ENCODE data around the gene IZUMO2.

IZUMO2 gene

DNA sequence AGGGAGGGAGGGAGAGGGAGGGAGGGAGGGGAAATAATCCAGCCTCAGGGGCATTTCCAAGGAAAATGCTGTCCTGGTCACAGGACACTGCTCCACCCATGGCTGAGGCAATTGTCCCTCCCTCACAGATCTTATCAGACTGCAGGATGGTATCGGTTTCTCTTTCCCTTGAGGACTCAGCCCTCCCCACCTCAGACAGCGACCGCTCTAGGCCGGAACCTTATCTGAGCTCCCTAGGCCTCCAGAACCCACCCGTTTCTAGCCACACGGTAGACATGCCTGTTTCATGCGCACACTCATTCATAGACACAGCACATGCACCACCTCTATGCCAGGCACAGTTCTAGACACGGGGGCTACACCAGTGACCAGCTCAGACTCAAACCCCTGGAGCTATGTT, 10.0 kb upstream of the IZUMO2 start:
- Histone ChIP-seq H3K4me3 (ENCODE audit: low read length) (no peak overlapping the region), H3K9me3 (ENCODE audit: control insufficient read depth, insufficient read depth, low read length) (no peaks in the 10 kb centered on the region; the same call in 1 of the 2 replicates), H4K20me1 (ENCODE audit: control insufficient read depth, insufficient read depth, low read depth, low read length) (no peaks in the 10 kb centered on the region), H3K4me2 (ENCODE audit: low read length) (no peak overlapping the region), H3K79me2 (ENCODE audit: control insufficient read depth, low read length) (no peaks in the 10 kb centered on the region), H3F3A (ENCODE audit: control insufficient read depth, insufficient read depth) (no peaks in the 10 kb centered on the region), H3K36me3 (ENCODE audit: control insufficient read depth, low read length) (no peaks in the 10 kb centered on the region), H3K9me2 (replicated peaks; ENCODE audit: control insufficient read depth, low read length) (no peaks in the 10 kb centered on the region), H3K27ac (ENCODE audit: low read depth, low read length) (no peak overlapping the region), H3K27me3 (ENCODE audit: control insufficient read depth, low read length) (no peaks in the 10 kb centered on the region), H3K4me1 (ENCODE audit: control insufficient read depth, low read length) (no peaks in the 10 kb centered on the region)
- TF ChIP-seq CTCF (IDR thresholded peaks at IDR 0.05; ENCODE audit: low read depth, low read length, poor library complexity, severe bottlenecking) (no peak), EZH2phosphoT487 (IDR thresholded peaks at IDR 0.05; ENCODE audit: borderline replicate concordance, low read length) (no peak)

DNA sequence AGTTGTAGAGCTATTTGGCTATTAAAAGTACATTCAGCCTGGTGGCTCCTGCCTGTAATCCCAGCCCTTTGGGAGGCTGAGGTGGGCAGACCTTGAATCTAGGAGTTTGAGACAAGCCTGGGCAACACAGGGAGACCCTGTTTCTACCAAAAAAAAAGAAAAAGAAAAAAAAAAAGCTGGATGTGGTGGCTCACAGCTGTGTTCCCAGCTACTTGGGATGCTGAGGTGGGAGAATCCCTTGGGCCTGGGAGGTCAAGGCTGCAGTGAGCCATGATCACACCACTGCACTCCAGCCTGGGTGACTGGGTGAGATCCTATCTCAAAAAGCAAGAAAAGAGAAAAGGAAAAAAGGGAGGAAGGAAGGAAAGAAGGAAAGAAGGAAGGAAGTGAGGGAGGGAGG, 9.6 kb upstream of the IZUMO2 start:
- H3K27me3 ChIP-seq (ENCODE audit: control insufficient read depth, low read length), result no peaks in the 10 kb centered on the region
- H3K79me2 ChIP-seq (ENCODE audit: control insufficient read depth, low read length), result no peaks in the 10 kb centered on the region
- H3K4me1 ChIP-seq (ENCODE audit: control insufficient read depth, low read length), result no peaks in the 10 kb centered on the region
- H4K20me1 ChIP-seq (ENCODE audit: control insufficient read depth, insufficient read depth, low read depth, low read length), result no peaks in the 10 kb centered on the region
- no peak overlapping the region for H3K27ac ChIP-seq (ENCODE audit: low read depth, low read length)
- H3K4me3 ChIP-seq (ENCODE audit: low read length), result no peak overlapping the region
- no peaks in the 10 kb centered on the region for H3F3A ChIP-seq (ENCODE audit: control insufficient read depth, insufficient read depth)
- H3K4me2 ChIP-seq (ENCODE audit: low read length), result no peak overlapping the region
- no peaks in the 10 kb centered on the region for H3K36me3 ChIP-seq (ENCODE audit: control insufficient read depth, low read length)
- H3K9me3 ChIP-seq (ENCODE audit: control insufficient read depth, insufficient read depth, low read length), result no peaks in the 10 kb centered on the region; the same call in 1 of the 2 replicates
- TF ChIP-seq EZH2phosphoT487 (IDR thresholded peaks at IDR 0.05; ENCODE audit: borderline replicate concordance, low read length) (no peak), CTCF (IDR thresholded peaks at IDR 0.05; ENCODE audit: low read depth, low read length, poor library complexity, severe bottlenecking) (no peak)
- no peaks in the 10 kb centered on the region for H3K9me2 ChIP-seq (replicated peaks; ENCODE audit: control insufficient read depth, low read length)

- Histone ChIP-seq H3K9me3 (ENCODE audit: control insufficient read depth, insufficient read depth, low read length) (no peaks in the 10 kb centered on the region; the same call in 1 of the 2 replicates), H3K27ac (ENCODE audit: low read depth, low read length) (no peak overlapping the region), H3K27me3 (ENCODE audit: control insufficient read depth, low read length) (no peaks in the 10 kb centered on the region), H3K4me3 (ENCODE audit: low read length) (no peak overlapping the region), H3K4me2 (ENCODE audit: low read length) (no peak overlapping the region), H3K36me3 (ENCODE audit: control insufficient read depth, low read length) (no peaks in the 10 kb centered on the region), H3K4me1 (ENCODE audit: control insufficient read depth, low read length) (no peaks in the 10 kb centered on the region), H3K79me2 (ENCODE audit: control insufficient read depth, low read length) (no peaks in the 10 kb centered on the region), H4K20me1 (ENCODE audit: control insufficient read depth, insufficient read depth, low read depth, low read length) (no peaks in the 10 kb centered on the region), H3K9me2 (replicated peaks; ENCODE audit: control insufficient read depth, low read length) (no peaks in the 10 kb centered on the region), H3F3A (ENCODE audit: control insufficient read depth, insufficient read depth) (no peaks in the 10 kb centered on the region)
- TF ChIP-seq EZH2phosphoT487 (IDR thresholded peaks at IDR 0.05; ENCODE audit: borderline replicate concordance, low read length), result no peak
- no peak for TF ChIP-seq CTCF (IDR thresholded peaks at IDR 0.05; ENCODE audit: low read depth, low read length, poor library complexity, severe bottlenecking)
Measured at GRCh38 chr19:50171752-50172151, 8.7 kb upstream of the IZUMO2 start.

- Histone ChIP-seq H3K36me3 (ENCODE audit: control insufficient read depth, low read length) (no peaks in the 10 kb centered on the region), H3K79me2 (ENCODE audit: control insufficient read depth, low read length) (no peaks in the 10 kb centered on the region), H4K20me1 (ENCODE audit: control insufficient read depth, insufficient read depth, low read depth, low read length) (no peaks in the 10 kb centered on the region), H3K9me2 (replicated peaks; ENCODE audit: control insufficient read depth, low read length) (no peaks in the 10 kb centered on the region), H3K4me2 (ENCODE audit: low read length) (no peak overlapping the region), H3K4me1 (ENCODE audit: control insufficient read depth, low read length) (no peaks in the 10 kb centered on the region), H3F3A (ENCODE audit: control insufficient read depth, insufficient read depth) (no peaks in the 10 kb centered on the region), H3K4me3 (ENCODE audit: low read length) (no peak overlapping the region), H3K27me3 (ENCODE audit: control insufficient read depth, low read length) (no peaks in the 10 kb centered on the region), H3K9me3 (ENCODE audit: control insufficient read depth, insufficient read depth, low read length) (no peaks in the 10 kb centered on the region), H3K27ac (ENCODE audit: low read depth, low read length) (no peak overlapping the region)
- TF ChIP-seq EZH2phosphoT487 (IDR thresholded peaks at IDR 0.05; ENCODE audit: borderline replicate concordance, low read length), result no peak
- no peak for TF ChIP-seq CTCF (IDR thresholded peaks at IDR 0.05; ENCODE audit: low read depth, low read length, poor library complexity, severe bottlenecking)
Measured at GRCh38 chr19:50167314-50167721, 4.2 kb upstream of the IZUMO2 start.

All from DOHH2 (cell line).